GM19395 (cell line): ENCODE data around the gene BIRC5.
"Not testable (repeated sequence)": the region's sequence is repeated elsewhere in the genome, so short reads cannot be mapped to it uniquely, and the experiment has no call there.

ENCODE experiments used
- ATAC-seq: cut with Tn5 transposase; IDR thresholded peaks from one replicate; pipeline ENCODE4 v1.9.1; 2021; ENCODE audit warnings: mild to moderate bottlenecking, moderate library complexity; ENCODE audit not compliant: unreplicated experiment

Gene BIRC5

DNA sequence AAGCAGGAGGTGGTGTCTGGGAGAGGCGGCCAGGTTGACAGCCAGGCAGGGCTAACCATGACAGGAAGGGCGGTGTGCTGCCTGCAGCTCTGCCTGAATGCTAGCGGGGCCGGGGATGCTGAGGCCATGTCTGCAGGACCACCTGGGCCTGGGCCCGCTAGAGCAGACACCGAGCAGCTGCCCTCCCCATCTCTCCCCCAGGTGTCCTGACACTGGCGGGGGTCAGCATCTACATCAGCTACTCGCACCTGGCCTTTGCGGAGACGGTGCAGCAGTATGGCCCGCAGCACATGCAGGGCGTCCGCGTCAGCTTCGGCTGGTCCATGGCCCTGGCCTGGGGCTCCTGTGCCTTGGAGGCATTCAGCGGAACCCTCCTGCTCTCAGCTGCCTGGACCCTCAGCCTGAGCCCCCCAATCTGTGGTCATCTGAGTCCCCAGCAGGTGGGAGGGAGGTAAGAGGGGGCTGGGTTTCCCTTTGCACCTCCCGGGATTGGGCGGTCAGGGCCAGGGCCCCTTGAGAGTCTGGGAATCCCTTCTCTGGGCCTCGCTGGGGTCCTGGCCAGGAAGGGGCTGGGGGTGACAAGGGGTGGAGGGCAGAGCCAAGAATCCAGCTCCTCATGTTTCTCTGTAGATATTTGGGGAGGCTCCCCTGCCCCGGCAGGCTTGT lies 24.9 kb downstream of the BIRC5 start:
- no peak for ATAC-seq

DNA sequence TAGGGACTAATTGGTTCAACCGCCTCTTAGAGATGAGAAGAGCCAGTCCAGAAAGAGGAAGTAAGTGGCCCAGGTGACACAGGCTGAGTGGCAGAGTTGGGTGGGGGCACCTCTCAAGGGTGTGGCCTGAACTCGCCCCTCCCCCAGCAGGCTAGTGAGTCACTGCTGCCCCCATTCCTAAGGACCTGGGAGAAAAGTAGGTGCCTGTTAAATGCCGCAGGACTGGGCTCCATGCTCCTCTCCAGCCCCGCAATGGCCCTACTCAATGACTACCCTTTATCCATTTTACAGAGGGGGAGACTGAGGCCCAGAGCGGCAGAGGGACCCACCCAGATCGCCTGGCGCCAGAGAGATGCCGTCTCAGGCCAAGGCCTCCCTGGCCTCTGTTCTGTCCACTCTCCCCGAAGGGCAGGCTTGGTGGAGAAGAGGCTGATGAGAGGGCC lies 25.5 kb downstream of the BIRC5 start:
- ATAC-seq: no peak

DNA sequence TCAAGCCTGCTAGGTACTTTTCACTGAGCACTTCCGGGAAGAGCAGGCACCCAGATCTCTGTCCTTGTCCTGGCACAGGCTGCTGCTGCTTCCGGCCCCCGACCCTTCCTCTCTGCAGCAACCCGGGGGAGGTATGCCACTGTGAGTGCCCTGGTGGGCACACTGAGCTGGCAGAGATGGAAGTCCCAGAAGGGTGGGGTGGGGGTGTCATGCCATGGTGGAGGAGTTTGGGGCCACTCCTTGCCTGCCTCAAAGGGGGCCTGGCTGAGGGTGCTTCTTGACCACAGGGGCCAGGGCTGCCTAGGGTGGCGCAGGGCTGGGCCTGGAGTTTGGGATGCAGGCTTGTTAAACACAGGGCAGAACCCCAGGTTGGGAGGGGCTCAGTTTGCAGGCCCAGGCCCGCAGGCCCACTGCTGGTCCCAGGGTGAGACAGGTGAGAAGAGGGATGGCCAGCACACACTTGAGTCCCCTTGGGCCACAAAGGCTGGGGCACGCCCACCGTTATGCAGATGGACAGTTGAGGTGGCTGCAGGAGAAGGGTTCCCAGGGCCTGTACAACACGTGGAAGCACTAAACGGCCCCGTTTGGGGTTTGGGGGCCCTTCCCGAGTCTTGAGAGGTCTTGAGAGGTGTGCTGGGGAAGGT lies 26.1 kb downstream of the BIRC5 start:
- ATAC-seq: no peak

DNA sequence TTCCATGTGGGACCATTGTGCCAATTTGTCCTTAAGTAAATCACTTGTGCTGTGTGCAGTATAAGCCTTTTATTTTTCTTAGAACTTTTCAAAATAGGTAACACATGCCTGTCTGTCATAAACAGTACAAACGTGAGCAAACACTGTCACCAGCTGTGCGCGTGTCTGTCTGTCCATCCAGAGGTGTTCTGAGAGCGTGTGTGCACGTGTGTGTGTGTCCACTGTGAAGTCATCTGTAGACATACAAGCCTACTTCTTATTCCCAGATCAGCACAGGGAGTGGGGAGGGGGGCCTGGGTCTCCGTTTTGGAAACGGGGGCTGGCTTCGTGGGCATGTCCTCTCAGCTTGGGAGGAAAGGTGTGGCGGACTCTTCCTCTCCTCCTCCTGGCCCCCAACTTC lies 26.8 kb downstream of the BIRC5 start:
- ATAC-seq: no peak

DNA sequence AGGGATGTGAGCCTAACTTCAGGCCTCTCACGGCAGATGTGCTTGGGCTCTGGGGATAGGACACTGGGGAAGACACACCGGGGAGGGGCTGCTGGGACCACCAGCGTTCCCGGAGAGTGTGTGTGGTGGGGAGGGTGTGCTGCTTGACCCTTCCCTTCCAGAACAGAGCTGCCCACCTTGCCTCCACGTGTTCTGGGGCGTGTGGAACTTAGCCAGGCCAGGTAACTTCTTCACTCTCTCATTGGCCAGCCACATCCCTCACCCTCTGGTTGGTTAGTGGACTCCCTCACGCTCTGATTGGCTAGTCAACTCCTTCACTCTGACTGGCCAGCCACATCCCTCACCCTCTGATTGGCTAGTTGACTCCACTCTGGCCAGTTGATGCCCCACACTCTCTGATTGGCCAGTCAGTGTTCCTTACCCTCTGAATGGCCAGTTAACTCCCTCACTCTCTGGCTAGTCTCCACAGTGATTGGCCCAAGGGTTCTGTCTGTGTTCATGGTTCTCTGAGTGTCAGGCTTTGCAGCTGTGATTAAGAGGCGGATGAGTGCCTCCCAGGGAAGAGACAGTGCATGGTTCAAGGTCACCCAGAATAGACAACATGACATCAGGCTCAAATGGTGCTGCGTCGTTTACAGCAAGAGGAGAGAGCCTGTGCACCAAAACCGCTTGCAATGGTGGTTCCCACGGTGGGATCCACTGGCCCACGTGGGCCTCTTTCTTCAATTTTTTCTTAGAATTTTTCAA lies 27.4 kb downstream of the BIRC5 start:
- no peak for ATAC-seq

DNA sequence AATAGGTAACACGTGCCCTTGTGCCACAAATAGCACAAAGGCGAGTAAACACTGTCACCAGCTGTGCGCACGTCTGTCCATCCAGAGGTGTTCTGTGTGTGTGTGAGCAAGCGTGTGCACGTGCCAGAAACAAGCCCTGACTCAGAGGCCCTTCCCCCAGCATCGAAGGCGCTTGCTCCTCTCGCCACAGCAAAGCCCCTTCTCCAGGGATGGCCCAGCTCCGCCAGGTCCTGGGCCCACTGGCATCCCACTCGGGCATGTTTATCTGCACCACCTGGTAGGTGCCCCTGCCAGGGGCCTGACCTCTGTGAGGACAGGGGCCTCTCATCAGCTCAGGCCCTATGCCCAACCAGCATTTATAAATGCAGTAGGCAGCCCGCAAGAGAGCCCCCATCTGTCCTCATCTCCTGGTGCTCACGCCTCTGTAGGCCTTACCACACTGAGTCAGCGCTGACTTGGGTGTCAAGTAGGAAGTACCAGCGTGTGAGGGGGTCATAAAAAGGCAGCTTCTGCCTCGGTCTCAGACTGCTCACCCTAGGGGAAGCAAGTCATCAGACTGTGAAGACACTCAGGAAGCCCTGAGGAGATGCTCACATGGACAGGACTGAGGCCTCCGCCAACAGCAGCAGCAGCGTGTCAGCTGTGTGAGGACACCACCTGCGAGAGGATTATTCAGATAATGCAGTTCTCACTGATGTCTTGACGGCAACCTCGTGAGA lies 28.1 kb downstream of the BIRC5 start:
- ATAC-seq: no peak

DNA sequence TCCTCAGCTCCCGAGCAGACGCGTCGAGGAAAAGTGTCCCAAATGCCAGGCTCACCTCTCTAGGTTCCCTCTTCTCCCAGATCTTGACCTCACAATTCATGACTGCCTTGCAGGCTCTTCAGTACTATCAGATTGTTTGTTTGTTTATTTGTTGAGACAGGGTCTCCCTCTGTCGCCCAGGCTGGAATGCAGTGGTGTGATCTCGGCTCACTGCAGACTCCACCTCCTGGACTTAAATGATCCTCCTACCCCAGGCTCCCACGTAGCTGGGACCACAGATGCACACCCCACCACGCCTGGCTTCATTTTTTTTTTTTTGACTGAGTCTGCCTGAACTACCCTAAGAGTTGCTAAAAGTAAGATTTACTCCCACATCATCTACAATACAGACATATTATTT lies 33.3 kb downstream of the BIRC5 start:
- ATAC-seq: no peak

DNA sequence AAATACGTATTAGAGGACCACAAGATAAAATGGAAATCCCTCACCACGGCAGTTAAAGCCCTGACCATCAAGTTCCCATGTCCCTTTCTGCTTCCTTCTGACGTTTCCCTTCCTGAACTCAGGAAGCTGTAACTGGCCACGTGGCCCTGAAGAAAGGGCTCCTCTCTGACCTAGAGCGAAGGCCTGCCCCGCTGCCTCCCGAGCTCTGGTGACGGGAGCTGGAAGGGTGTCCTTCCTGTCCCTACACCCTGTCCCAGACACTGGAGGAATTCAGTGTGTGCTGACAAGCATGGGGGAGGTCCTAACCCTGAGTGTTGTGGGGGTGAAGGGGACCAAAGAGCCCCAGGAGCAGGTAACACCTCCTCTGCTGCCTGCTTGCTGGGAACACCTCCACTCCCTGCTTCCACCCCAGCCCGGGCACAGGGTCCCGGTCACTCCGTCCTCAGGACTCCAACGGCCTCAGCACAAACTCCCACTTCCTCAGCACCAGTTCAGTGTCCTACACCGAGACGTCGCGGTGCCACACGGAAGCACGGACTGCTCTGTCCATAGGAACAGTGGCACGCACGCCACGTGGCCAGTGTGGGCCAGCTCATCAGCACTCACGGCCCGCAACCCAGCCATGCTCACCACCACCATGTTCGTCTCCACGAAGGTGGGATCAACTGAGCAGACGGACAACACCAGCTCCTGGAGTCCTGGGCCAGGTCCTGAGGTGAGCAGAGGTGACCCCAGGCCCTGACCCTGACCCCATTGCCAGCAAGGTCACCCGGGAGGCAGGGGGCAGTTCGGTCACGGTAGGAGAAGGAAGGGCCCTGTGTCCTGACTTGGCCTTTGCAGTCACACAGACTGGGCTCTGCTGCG lies 34.2 kb downstream of the BIRC5 start:
- no peak for ATAC-seq

DNA sequence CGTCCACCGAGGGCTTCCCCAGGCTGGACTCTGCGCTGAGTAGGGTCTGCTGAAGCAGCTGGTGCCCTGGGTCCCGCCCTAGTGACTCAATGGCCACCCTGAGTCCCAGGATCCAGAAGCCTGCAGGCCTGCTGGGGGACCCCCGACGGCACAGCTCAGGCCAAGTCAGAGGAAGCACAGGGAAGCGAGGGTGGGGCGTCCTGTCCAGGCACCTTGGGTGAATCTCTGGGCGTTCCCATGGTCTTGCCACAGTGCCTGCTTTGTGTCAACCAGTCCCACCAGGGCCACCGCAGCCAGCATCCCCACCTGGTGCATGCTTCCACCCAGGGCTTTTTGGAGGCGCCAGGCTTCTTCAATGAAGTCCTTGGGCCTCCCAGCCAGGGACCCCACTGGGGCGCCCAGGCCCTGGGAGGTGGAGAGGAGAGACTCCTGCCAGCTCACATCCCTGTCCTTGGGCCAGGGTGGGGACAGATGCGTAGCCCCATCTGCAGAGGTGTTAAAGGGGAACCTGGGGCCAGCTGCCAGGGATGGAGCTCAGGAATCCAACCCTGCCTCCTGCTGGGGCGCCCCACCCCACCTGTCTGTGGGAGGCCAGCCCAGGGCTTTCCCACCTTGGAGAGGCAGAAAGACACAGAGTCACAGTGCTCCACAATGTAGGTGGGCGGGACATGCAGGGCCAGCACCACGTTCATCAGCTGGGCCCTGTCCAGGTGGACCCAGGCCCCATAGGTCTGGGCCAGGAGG lies 35.2 kb downstream of the BIRC5 start:
- no peak for ATAC-seq

DNA sequence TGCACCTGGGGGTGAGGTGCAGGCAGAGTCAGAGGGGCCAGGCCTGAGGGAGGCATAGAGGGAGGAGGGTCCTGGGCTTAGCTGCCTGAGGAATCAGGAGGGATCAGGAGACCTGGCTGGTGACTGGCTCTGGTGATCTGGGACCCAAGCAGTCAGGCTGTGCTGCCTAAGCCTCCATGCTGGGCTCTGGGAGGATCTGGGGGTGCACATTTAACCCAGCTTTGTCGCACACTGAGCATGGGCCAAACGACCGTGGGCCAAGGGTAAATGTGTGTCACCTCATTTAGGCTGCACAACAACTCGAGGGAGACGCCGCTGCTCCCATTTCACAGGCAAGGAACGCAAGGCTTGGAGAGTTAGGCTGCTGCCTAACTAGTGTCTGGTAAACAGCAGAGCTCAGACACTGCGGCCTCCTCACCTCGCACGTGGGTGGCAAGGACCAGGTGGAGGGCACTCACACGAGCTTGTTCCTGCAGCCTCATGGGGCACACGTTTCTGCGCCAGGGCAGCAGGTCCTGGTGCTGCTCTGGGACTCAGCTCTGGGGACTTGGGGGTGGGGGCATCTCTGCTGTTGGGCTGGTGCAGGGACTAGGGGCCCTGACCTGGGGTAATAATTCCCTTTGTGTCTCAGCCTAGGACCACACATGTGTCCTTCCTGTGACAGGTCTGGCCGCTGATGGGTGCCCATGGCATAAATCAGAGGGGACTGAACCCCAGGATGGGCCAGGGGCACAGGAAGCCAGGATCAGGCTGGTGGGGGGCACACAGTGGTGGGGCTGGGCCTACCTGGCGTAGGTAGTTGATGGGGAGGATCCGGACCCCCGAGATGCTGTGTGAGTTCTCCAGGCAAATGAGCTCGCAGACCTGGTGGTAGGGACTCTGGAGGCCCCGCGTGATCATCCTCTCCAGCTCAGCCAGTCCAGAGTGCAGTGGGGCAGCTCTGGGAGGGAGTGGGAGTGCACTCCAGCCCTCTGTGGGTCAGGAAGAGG lies 36.1 kb downstream of the BIRC5 start:
- no peak for ATAC-seq

DNA sequence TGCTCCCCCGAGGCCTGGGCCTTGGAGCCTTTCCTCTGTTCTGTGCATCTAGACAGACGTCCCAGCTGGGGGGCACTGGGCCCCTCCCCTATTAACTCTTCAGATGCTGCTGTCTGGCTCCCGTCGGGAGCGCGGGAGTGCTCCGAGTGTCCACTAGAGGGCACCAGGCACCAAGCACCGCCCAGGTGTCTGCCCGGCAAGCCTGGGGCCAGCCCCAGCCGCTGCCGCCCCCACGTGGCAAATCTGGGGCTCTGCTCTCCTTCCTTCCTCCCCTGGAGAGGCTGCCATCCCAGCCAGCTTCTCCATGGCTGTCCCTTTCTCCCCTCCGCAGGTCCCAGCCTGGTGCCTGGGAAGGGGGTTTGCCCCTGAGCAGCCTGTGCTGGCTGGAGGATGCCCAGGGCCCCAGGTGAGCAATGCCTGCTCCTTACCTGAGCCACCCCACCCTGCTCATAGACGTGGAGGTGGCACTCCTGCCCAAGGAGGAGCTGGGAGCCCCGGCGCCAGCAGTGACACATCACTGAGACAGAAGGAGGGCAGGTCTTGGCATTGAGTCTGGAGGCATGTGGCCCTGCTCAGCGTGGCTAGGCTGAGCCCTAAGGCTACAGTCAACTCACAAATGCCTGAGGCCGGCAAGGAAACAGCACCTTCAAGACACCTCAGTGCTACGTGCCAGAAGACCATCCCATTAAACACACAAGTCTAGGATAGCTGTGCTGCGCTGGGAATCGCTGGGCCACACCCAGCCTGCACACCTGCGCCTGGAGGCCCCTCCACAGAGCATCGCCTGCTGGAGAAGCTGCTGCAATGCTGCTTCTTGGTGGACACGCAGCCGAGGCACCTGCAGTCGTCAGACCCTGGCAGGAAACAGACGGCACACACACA lies 37.1 kb downstream of the BIRC5 start:
- ATAC-seq: no peak

DNA sequence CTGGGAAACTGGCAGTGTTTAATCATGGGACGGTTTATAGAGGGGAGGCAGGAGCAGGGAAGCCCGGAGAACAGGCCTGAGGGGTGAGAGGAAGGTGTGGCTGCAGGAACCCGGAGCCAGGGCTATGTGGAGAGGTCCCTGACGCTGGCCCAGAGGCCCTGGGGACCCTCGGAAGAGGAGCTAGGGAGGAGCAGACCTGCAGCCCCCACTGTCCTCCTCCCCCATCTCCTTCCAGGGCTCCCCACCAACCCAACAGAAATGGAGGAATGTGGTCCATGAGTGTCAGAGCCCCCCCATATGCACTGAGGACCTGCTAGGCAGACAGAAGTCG lies 37.7 kb downstream of the BIRC5 start:
- ATAC-seq: no peak

DNA sequence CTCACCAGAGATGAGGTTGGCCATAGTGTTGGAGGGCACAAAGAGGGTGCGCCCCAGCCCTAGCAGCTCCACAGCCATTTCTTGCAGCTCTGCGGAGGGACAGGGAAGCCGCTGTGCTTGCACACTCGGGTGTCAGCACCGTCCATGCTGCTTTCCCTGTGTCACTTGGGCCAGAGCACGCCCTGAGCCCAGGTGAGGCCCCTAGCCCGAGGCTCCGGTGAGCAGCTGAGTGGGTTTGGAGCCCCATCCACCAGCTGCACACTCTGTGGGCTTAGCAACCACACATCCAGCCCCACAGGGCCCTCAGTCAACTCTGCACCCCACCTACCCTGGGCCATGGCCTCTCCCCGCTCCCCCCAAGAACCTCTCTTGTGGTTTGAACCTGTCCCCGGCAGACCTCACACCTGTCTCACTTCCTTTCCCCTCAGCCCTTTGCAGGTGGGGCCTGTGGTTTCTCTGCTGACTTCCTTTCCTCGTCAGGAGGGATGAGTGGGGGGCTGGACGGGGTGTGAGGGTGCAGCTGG lies 38.1 kb downstream of the BIRC5 start:
- no peak for ATAC-seq

DNA sequence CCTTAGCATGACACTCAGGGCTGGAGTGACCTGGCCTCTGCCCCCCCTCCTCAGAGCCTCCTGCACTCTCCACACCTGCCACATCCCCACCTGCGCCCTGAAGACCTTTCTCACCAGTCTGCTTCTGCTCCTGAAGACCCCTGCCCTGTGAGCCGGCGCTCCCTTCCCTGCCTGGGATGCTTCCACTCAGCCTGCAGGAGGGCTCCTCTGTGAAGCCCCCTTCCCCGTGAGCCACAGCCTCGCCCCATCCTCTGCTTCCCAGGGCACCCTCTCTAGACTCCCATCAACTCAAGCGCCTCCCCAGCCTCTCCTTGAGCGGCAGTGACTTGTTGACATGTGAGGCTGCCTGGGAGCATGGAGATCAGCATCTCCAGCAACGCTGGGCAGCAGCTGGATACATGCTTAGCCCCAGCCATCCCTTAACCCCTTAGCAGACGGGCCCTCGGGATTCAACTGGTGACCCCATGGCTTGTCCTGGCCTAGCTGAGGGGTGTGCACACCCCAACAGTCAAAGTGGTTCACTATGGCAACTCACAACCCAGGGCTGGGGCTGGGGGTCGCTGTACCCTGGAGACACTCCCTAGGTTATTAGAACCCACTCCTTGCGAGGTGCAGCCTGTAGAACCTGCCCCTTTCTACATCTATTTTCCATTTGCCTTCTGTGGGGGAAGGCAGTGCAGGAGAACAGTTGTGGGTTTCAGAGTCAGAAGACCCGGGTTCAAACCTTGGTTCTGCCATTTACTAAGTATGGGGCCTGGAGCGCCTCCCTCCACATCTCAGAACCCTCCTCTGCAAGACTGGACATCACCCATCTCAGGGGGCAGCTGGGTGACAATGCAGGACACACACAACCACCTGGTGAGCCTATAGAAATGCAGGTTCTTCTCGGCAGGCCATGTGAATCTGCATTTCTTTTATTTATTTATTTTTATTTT lies 38.9 kb downstream of the BIRC5 start:
- no peak for ATAC-seq

DNA sequence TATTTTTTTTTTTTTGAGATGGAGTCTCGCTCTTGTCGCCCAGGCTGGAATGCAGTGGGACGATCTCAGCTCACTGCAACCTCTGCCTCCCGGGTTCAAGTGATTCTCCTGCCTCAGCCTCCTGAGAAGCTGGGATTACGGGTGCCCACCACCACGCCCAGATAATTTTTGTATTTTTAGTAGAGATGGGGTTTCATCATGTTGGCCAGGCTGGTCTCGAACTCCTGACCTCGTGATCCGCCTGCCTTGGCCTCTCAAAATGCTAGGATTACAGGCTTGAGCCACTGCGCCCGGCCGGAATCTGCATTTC lies 39.5 kb downstream of the BIRC5 start:
- ATAC-seq: not testable (repeated sequence)

DNA sequence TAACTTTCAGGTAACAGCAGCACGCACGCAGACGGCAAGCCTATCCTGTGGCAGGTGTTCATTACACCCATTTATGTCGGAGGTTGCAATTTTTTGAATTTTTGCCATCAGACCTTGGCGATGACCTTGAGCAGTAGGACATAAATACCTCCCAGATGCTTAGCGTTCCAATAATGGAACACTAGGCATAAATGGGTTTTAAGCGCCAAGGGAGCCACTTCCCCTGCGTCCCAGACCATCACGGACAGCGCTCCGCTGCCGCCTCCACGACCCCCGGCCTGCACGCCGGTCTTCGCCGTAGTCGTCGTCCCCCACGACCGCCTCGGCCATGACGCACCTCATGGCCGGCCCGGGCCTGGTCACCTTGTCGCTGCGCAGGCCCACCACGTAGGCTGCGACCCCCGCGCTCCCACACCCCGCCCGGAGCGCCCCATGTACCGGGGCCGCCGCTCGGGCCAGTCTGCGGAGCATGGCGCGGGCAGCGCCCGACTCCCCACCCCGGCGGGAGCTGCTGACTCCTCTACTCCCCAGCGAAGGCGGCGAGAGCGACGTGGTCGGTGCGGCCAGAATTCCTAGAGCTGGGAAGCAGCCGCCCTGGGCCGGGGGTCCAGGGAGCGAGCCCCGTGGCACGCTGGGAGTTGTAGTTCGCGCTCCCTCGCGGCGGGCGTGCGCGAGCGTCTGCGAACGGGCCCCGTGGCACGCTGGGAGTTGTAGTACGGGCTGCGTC lies 40.1 kb downstream of the BIRC5 start:
- no peak for ATAC-seq
